Ectodermal cell (in vitro differentiated cells): Measurements from ENCODE around the gene OR2G6.
"Not testable (repeated sequence)": the region's sequence is repeated elsewhere in the genome, so short reads cannot be mapped to it uniquely, and the experiment has no call there.

Experiments
- H3K27ac ChIP-seq: 2 replicates; pipeline ENCODE4 v1.7.0; 2013; ENCODE audit warnings: mild to moderate bottlenecking, low read depth, low read length; ENCODE audit not compliant: insufficient read depth, poor library complexity, severe bottlenecking
- H3K27me3 ChIP-seq: 2 replicates; pipeline ENCODE4 v1.7.0; 2013; ENCODE audit warnings: mild to moderate bottlenecking, low read length; ENCODE audit not compliant: insufficient read depth, control insufficient read depth, poor library complexity, severe bottlenecking
- H3K36me3 ChIP-seq: one replicate; pipeline ENCODE4 v1.7.0; 2013; ENCODE audit warnings: low read length; ENCODE audit not compliant: control insufficient read depth, insufficient read depth
- H3K4me1 ChIP-seq: one replicate; pipeline ENCODE4 v1.7.0; 2013; ENCODE audit warnings: low read length; ENCODE audit not compliant: control insufficient read depth, insufficient read depth
- H3K4me3 ChIP-seq: 2 replicates; pipeline ENCODE4 v1.7.0; 2013; ENCODE audit warnings: low read depth, low read length, control low read depth; ENCODE audit not compliant: insufficient read depth
- H3K9me3 ChIP-seq: 2 replicates; pipeline ENCODE4 v1.7.0; 2013; ENCODE audit warnings: mild to moderate bottlenecking, low read length, moderate library complexity; ENCODE audit not compliant: control insufficient read depth
- WGBS, 2 experiments: methylation state at CpG; one replicate each; pipeline ENCODE4 v1.1.7; 2013; ENCODE audit warnings: missing lambda C conversion rate in 2 of 2; 5-methylcytosine and 5-hydroxymethylcytosine counted together

Gene OR2G6

DNA sequence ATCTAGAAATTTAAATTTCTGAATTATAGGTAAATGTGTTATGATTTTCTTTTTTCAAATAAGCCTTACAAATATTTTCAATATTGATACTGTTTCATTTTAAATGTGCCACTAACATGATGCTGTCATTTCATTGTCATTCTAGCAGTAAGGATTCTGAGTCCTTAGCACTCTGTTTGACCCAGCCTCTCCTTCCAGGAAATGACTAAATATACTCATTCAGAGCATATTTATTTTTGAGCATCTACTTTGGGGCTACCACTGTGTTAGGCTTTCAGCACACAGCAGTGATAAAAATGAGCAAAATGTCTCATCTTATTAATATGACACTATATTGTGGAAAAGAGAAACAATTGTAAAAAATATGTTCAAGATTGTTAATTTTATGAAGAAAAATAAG is 2.3 kb downstream of the OR2G6 start:
- H3K9me3 ChIP-seq, H3K27me3 ChIP-seq, H3K4me1 ChIP-seq, H3K4me3 ChIP-seq, H3K36me3 ChIP-seq, H3K27ac ChIP-seq: not testable (repeated sequence)

DNA sequence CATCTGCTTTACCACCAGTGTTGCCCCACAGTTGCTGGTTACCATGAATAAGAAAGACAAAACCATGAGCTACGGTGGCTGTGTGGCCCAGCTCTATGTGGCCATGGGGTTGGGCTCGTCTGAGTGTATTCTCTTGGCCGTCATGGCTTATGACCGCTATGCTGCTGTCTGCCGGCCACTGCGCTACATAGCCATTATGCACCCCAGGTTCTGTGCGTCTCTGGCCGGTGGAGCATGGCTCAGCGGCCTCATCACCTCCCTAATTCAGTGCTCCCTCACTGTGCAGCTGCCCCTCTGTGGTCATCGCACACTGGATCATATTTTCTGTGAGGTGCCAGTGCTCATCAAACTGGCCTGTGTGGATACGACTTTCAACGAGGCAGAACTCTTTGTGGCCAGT is 14.0 kb downstream of the OR2G6 start:
- no peaks in the 10 kb centered on the region for H3K27me3 ChIP-seq
- no peaks in the 10 kb centered on the region for H3K4me1 ChIP-seq
- H3K27ac ChIP-seq, result no peak overlapping the region
- H3K36me3 ChIP-seq, result no peaks in the 10 kb centered on the region
- peaks cover 16% of the 10 kb centered on the region for H3K9me3 ChIP-seq
- H3K4me3 ChIP-seq, result no peak overlapping the region
- WGBS, 2 experiments, result 80 to 81% methylated on average over 12 of the region's 12 CpGs

DNA sequence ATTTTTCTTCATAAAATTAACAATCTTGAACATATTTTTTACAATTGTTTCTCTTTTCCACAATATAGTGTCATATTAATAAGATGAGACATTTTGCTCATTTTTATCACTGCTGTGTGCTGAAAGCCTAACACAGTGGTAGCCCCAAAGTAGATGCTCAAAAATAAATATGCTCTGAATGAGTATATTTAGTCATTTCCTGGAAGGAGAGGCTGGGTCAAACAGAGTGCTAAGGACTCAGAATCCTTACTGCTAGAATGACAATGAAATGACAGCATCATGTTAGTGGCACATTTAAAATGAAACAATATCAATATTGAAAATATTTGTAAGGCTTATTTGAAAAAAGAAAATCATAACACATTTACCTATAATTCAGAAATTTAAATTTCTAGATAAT is 29.6 kb downstream of the OR2G6 start:
- H3K27me3 ChIP-seq, H3K36me3 ChIP-seq, H3K27ac ChIP-seq, H3K9me3 ChIP-seq, H3K4me3 ChIP-seq, H3K4me1 ChIP-seq: not testable (repeated sequence)

DNA sequence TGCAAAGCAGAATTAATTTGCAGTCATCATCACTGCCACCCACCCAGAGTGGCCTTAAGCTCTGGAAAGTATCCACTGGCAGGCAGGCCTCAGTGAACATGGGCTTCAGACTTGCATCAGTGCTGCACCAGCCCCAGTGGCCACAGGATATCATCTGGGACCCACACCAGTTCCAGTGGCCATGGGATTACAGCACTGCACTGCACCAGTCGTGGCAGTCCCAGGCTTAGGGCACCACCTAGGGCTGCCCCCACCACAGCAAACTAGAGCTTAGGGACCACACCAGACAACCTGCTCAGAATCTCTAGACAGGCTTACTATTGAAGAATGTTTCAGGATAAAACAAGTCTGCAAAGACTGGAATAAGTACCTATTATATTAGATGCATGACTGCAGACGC is 39.5 kb downstream of the OR2G6 start:
- H3K27ac ChIP-seq, H3K36me3 ChIP-seq, H3K27me3 ChIP-seq, H3K9me3 ChIP-seq, H3K4me3 ChIP-seq, H3K4me1 ChIP-seq: not testable (repeated sequence)
- WGBS, 2 experiments, result no CpG with 5 or more reads among the region's 2 CpGs

DNA sequence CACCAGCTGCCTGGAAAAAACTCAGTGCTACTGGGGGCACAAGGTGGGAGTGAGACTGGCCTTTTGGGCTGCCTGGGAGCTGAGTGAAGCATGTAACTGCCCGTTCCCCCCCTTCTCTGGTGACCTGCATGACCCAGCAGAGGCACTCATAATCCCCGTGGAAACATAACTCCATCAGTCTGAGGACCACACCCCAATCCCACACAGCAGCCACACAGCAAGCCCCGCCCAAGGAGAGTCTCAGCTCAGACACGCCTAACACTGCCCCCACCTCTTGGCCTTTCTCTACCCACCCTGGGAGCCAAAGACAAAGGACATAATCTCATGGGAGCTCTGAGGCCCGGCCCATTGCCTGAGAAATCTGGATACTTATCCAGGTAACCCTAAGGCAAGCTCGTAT is 43.2 kb downstream of the OR2G6 start:
- not testable (repeated sequence) for H3K27ac ChIP-seq, H3K4me3 ChIP-seq, H3K36me3 ChIP-seq, H3K27me3 ChIP-seq, H3K9me3 ChIP-seq, H3K4me1 ChIP-seq
- no CpG with 5 or more reads among the region's 6 CpGs for WGBS, 2 experiments

DNA sequence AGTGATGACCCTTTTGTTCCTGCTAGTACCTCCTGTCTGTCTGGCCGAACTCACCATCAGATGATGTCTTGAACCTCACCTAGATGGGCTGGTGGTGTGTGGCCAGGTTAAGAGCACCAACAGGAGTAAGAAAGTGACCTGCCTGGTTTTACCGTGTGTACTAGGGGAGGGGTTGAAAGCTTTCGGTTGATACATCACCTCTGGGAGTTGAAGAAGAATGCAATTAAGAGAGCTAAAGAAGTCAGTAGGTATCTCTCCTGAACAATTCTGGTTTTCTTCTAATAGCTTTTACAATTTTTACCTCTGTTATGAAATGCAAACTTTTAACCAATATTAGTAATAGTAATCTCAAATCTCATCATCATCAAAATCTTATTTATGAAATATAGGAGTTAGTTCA is 54.8 kb downstream of the OR2G6 start, which contains the start of gene OR2T29:
OR2T29 (minus strand) TSS at position 101 of the 400 bp plus-strand sequence. CDS start 3,281 bp downstream, outside the sequence.
- not testable (repeated sequence) for H3K9me3 ChIP-seq, H3K27me3 ChIP-seq, H3K4me1 ChIP-seq, H3K4me3 ChIP-seq, H3K36me3 ChIP-seq, H3K27ac ChIP-seq
- 56 to 64% methylated on average over 1 of the region's 3 CpGs for WGBS, 2 experiments

DNA sequence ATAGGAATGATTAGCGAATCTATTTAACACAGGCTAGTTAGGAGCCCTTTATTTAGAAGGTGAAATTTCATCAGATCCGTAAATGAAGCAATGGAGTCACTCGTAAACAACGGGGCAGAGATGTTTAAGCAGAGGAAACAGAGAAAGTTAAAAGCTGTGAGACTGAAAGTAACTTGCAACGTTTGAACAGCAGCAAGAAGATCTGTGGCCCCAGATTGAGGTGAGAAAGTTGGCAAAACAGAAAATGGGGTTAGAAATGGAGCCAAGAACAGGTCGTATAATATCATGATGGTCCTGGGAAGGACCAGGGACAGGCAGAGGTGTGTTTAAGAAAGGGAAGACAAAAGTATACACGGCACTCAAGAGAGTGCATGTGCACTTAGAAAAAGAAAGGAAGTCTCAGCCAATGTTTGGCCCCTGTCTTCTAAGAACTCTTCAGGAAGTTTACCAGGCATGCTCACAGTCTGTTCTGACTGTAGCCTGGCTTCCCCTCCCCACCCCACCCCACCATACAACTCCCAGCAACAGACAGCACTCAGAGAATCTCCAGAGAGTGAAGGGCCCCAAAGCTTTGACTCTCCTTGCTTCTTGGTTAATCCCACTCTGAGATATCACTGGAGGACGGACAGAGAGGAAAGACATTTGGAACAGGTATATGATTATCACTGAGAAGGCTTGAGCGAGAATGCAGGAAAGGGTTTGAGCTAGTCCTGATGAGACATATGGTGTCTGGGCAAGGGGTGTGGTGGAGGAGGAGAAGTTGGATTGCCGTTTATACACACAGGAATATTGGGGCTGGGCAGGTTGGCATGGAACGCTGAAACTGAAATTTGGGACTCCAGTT is 57.9 kb downstream of the OR2G6 start:
- H3K27me3 ChIP-seq, H3K4me1 ChIP-seq, H3K27ac ChIP-seq, H3K4me3 ChIP-seq, H3K36me3 ChIP-seq, H3K9me3 ChIP-seq: not testable (repeated sequence)
- WGBS, 2 experiments, result 65 to 69% methylated on average over 9 to 10 of the region's 11 CpGs

DNA sequence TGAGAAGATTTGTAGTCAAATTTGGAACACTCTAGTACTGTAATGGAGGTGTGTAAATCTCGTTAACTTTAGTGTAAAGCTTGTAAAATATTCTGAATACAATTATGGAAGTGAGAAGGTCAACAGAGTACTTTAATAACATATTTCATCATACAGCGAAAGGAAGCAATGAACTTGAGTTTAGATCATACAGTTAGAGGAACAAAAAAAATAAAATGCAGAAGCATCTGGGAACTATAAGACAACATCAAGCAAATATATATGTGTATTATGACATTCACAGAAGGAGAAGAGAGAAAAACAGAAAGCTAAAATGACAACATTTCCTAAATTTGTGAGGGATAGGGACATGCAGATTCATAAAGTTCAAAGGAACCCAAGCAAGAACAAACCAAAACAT is 61.2 kb downstream of the OR2G6 start:
- H3K4me1 ChIP-seq, H3K27me3 ChIP-seq, H3K9me3 ChIP-seq, H3K27ac ChIP-seq, H3K36me3 ChIP-seq, H3K4me3 ChIP-seq: not testable (repeated sequence)
- 40% methylated on average over 1 of the region's 2 CpGs; no CpG with 5 or more reads in 1 of the 2 experiments for WGBS, 2 experiments

DNA sequence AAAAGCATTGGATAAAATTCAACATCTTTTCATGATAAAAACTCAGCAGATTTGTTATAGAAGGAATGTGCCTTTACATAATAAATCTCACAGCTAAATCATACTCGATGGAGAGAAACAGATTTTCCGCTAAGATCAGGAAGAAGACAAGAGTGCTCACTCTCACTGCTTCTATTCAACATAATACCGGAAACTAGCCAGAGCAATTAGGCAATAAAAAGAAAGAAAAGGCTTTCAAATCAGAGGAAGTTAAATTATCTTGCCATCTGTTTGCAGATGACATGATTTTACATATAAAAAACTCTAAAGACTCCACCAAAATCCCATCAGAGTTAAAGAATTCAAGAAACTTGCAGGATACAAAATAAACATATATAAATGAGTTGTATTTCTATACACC is 62.9 kb downstream of the OR2G6 start:
- not testable (repeated sequence) for H3K36me3 ChIP-seq, H3K27ac ChIP-seq, H3K9me3 ChIP-seq, H3K4me1 ChIP-seq, H3K27me3 ChIP-seq, H3K4me3 ChIP-seq
- 80 to 100% methylated on average over 3 of the region's 3 CpGs for WGBS, 2 experiments

DNA sequence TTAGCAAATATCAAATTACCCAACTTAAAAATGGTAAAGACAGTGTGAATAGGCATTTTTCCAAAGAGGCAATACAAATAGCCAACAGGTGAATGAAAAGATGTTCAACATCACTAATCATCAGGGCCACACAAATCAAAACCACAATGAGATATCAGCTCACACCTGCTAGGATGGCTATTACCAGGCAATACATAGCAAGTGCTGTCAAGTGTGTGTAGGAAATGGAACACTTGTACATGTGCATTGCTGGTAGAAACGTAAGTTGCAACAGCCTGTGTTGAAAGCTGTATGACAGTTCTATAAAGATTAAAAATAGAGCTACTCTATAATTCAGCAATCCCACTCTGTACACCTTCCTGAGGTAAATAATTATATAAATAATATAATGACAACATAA is 64.2 kb downstream of the OR2G6 start:
- H3K36me3 ChIP-seq, H3K4me3 ChIP-seq, H3K4me1 ChIP-seq, H3K27me3 ChIP-seq, H3K27ac ChIP-seq, H3K9me3 ChIP-seq: not testable (repeated sequence)
- WGBS, 2 experiments, result no CpG with 5 or more reads among the region's 1 CpG

DNA sequence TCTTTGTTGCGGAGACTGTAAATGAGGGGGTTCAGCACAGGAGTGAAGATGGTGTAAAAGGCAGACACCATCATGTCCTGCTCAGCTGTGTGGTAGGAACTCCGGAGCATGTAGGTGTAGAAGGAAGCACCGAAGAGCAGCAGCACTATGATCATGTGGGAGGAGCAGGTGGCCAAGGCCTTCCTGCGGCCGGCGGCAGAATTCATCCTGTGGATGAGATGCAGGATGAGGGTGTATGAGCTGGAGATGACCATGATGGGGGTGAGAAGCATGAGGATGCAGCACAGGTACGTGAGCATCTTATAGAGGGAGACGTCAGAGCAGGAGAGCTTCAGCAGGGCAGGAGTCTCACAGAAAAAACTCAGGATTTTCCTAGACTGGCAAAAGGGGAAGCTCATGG is 66.0 kb downstream of the OR2G6 start:
- not testable (repeated sequence) for H3K27me3 ChIP-seq, H3K27ac ChIP-seq, H3K4me3 ChIP-seq, H3K9me3 ChIP-seq, H3K4me1 ChIP-seq, H3K36me3 ChIP-seq
- 76 to 79% methylated on average over 3 to 6 of the region's 8 CpGs for WGBS, 2 experiments
